H1 (cell line): ENCODE data around the gene CRK. TPM values are rescaled to one million over a fixed set of nuclear protein-coding genes. Genes with fewer than 3 reads are reported as not detected.

ENCODE experiments used
- CTCF ChIA-PET: fragments of 300-600 bp; sonication (Branson Sonifier 250); formaldehyde crosslinking; loops from one replicate; lab custom pipeline; 2021; ENCODE audit not compliant: partially characterized antibody; lab: Charles Lee
- POLR2A ChIA-PET: fragments of 300-600 bp; sonication (Branson Sonifier 250); formaldehyde crosslinking; loops from one replicate; lab custom pipeline; 2021; ENCODE audit warnings: inconsistent platforms; ENCODE audit not compliant: partially characterized antibody; lab: Charles Lee
- DNase-seq, 2 experiments: peaks; one replicate each; pipeline versions ENCODE4 v3.0.0 to v3.0.0-alpha.2; 2010 to 2022; ENCODE audit warnings: low spot score in 2 of 2, low read depth in 1 of 2, mixed read lengths in 1 of 2
- FAIRE-seq: peaks from 2 replicates; lab custom pipeline; 2011; peaks lifted over from hg19 to GRCh38; lab: Jason Lieb, UNC
- H2AFZ ChIP-seq: 2 replicates; pipeline ENCODE4 v1.8.1; 2012; ENCODE audit warnings: low read length, inconsistent platforms
- H2AK5ac ChIP-seq: 2 replicates; pipeline ENCODE4 v1.6.1; 2013; ENCODE audit warnings: low read depth, low read length
- H2BK120ac ChIP-seq: replicated peaks from 2 replicates; pipeline ENCODE3; 2013; ENCODE audit warnings: low read depth, low read length, inconsistent platforms
- H2BK12ac ChIP-seq: 2 replicates; pipeline ENCODE4 v1.6.1; 2013; ENCODE audit warnings: low read depth, low read length
- H2BK15ac ChIP-seq: 2 replicates; pipeline ENCODE4 v1.6.1; 2013; ENCODE audit warnings: low read length
- H2BK20ac ChIP-seq: 2 replicates; pipeline ENCODE4 v1.6.1; 2013; ENCODE audit warnings: low read length
- H2BK5ac ChIP-seq: 2 replicates; pipeline ENCODE4 v1.6.1; 2013; ENCODE audit warnings: low read depth, low read length
- H3K14ac ChIP-seq: 2 replicates; pipeline ENCODE4 v1.6.1; 2013; ENCODE audit warnings: inconsistent platforms; ENCODE audit not compliant: insufficient read length
- H3K18ac ChIP-seq: 2 replicates; pipeline ENCODE4 v1.6.1; 2013; ENCODE audit warnings: low read length; ENCODE audit errors: extremely low read depth
- H3K23ac ChIP-seq: 2 replicates; pipeline ENCODE4 v1.6.1; 2013; ENCODE audit warnings: inconsistent platforms; ENCODE audit not compliant: insufficient read length
- H3K23me2 ChIP-seq: 2 replicates; pipeline ENCODE4 v1.6.1; 2013; ENCODE audit warnings: low read depth, low read length
- H3K27ac ChIP-seq: 2 replicates; pipeline ENCODE4 v1.6.1; 2011; ENCODE audit warnings: low read depth, low read length, inconsistent platforms
- H3K27me3 ChIP-seq, 4 experiments: replicated peaks in 1 of 4; 1 replicate in 1 of 4; 2 replicates in 3 of 4; pipeline versions ENCODE4 v1.6.1 to v1.8.1; 2011 to 2013; ENCODE audit warnings: low read length in 3 of 4, mild to moderate bottlenecking in 3 of 4, inconsistent platforms in 2 of 4, mixed read lengths in 2 of 4, moderate library complexity in 1 of 4; ENCODE audit not compliant: control insufficient read depth in 3 of 4, insufficient read depth in 3 of 4; ENCODE audit errors: extremely low read depth in 1 of 4
- H3K36me3 ChIP-seq, 4 experiments: 2 replicates each; pipeline versions ENCODE4 v1.6.1 to v1.8.1; 2011 to 2013; ENCODE audit warnings: mild to moderate bottlenecking in 4 of 4, low read length in 3 of 4, moderate library complexity in 2 of 4, control low read depth in 1 of 4, inconsistent platforms in 1 of 4; ENCODE audit not compliant: insufficient read depth in 4 of 4, control insufficient read depth in 2 of 4
- H3K4ac ChIP-seq: replicated peaks from 2 replicates; pipeline ENCODE3; 2013; ENCODE audit warnings: low read length, low read depth, mixed read lengths, inconsistent platforms; ENCODE audit not compliant: insufficient read length
- H3K4me1 ChIP-seq, 4 experiments: replicated peaks in 1 of 4; 1 replicate in 1 of 4; 2 replicates in 3 of 4; pipeline versions ENCODE4 v1.6.1 to v1.8.1; 2011 to 2013; ENCODE audit warnings: low read length in 3 of 4, inconsistent platforms in 2 of 4, mixed read lengths in 1 of 4; ENCODE audit not compliant: insufficient read depth in 4 of 4, control insufficient read depth in 3 of 4
- H3K4me2 ChIP-seq, 2 experiments: 2 replicates each; pipeline versions ENCODE4 v1.6.1 to v1.8.1; 2011 to 2013; ENCODE audit warnings: low read depth in 2 of 2, low read length in 2 of 2, control low read depth in 1 of 2, inconsistent platforms in 1 of 2, mild to moderate bottlenecking in 1 of 2; ENCODE audit not compliant: insufficient read depth in 1 of 2
- H3K4me3 ChIP-seq, 4 experiments: fragments of 200-600, 300-600 bp in 1 of 4; sonication (generic), shearing (Covaris generic), sonication (Bioruptor Twin) in 1 of 4; 2 replicates each; pipeline versions ENCODE4 v1.5.1 to v1.8.1; 2011 to 2016; ENCODE audit warnings: low read length in 4 of 4, low read depth in 3 of 4, control low read depth in 2 of 4, inconsistent platforms in 2 of 4, mild to moderate bottlenecking in 2 of 4, mixed read lengths in 1 of 4, moderate library complexity in 1 of 4; ENCODE audit not compliant: insufficient read depth in 2 of 4; ENCODE audit errors: extremely low read depth in 1 of 4
- H3K56ac ChIP-seq: replicated peaks from 2 replicates; pipeline ENCODE3; 2013; ENCODE audit warnings: low read depth, mild to moderate bottlenecking, mixed read lengths, low read length, inconsistent platforms; ENCODE audit not compliant: insufficient read length
- H3K79me1 ChIP-seq: 2 replicates; pipeline ENCODE4 v1.6.1; 2013; ENCODE audit warnings: low read depth, low read length, control low read depth
- H3K79me2 ChIP-seq, 2 experiments: 2 replicates each; pipeline versions ENCODE4 v1.6.1 to v1.8.1; 2012 to 2013; ENCODE audit warnings: low read length in 2 of 2, mild to moderate bottlenecking in 2 of 2, inconsistent platforms in 1 of 2; ENCODE audit not compliant: insufficient read depth in 2 of 2, control insufficient read depth in 1 of 2
- H3K9ac ChIP-seq, 4 experiments: replicated peaks in 1 of 4; 1 replicate in 1 of 4; 2 replicates in 3 of 4; pipeline versions ENCODE4 v1.6.1 to v1.8.1; 2011 to 2013; ENCODE audit warnings: low read depth in 3 of 4, low read length in 3 of 4, control low read depth in 2 of 4, mild to moderate bottlenecking in 2 of 4, moderate library complexity in 2 of 4, inconsistent platforms in 1 of 4; ENCODE audit errors: extremely low read depth in 1 of 4
- H3K9me3 ChIP-seq, 2 experiments: 2 replicates each; pipeline versions ENCODE4 v1.6.1 to v1.8.1; 2012 to 2013; ENCODE audit warnings: mild to moderate bottlenecking in 2 of 2, moderate library complexity in 2 of 2, control low read depth in 1 of 2, inconsistent platforms in 1 of 2, low read depth in 1 of 2, low read length in 1 of 2, mixed read lengths in 1 of 2; ENCODE audit not compliant: insufficient read depth in 2 of 2
- H4K20me1 ChIP-seq, 2 experiments: replicated peaks in 1 of 2; 2 replicates each; pipeline versions ENCODE3 to v1.8.1; 2011 to 2013; ENCODE audit warnings: inconsistent platforms in 2 of 2, low read length in 2 of 2, mild to moderate bottlenecking in 1 of 2; ENCODE audit not compliant: insufficient read depth in 2 of 2, control insufficient read depth in 1 of 2
- H4K5ac ChIP-seq: 2 replicates; pipeline ENCODE4 v1.6.1; 2013; ENCODE audit warnings: low read length, low read depth, mixed read lengths, inconsistent platforms; ENCODE audit not compliant: insufficient read length
- H4K8ac ChIP-seq: 2 replicates; pipeline ENCODE4 v1.8.0; 2013; ENCODE audit warnings: mild to moderate bottlenecking, moderate library complexity, low read length, inconsistent platforms; ENCODE audit not compliant: insufficient read depth; ENCODE audit errors: extremely low read depth
- H4K91ac ChIP-seq: replicated peaks from 2 replicates; pipeline ENCODE3; 2013; ENCODE audit warnings: low read length, mixed read lengths, inconsistent platforms; ENCODE audit not compliant: insufficient read length
- CEBPB ChIP-seq: IDR thresholded peaks from 2 replicates; pipeline ENCODE4 v1.6.1; 2012; ENCODE audit warnings: low read depth, low read length
- HDAC6 ChIP-seq: IDR thresholded peaks from one replicate; pipeline ENCODE4 v1.7.1; 2012; ENCODE audit warnings: low read depth, mild to moderate bottlenecking, inconsistent platforms, low read length, moderate library complexity
- KDM5A ChIP-seq: fragments of 200-600 bp; IDR thresholded peaks from 2 replicates; pipeline ENCODE4 v1.7.1; 2012; ENCODE audit warnings: mild to moderate bottlenecking, low read length, inconsistent platforms, mixed read lengths
- NANOG ChIP-seq: IDR thresholded peaks from 2 replicates; pipeline ENCODE4 v1.6.1; 2011; ENCODE audit warnings: low read length, low read depth, mild to moderate bottlenecking, inconsistent platforms; ENCODE audit not compliant: insufficient read depth, poor library complexity, severe bottlenecking
- POLR2AphosphoS5 ChIP-seq: IDR thresholded peaks from 2 replicates; pipeline ENCODE4 v1.6.1; 2011; ENCODE audit warnings: low read depth, low read length
- RNF2 ChIP-seq: fragments of 200-900, 300-1000 bp; sonication (generic); IDR thresholded peaks from 2 replicates; pipeline ENCODE4 v1.7.1; 2016; ENCODE audit warnings: borderline replicate concordance, low read depth, mild to moderate bottlenecking, antibody characterized with exemption, low read length; ENCODE audit not compliant: poor library complexity, severe bottlenecking; ENCODE audit errors: missing control alignments
- SIX5 ChIP-seq: IDR thresholded peaks from 2 replicates; pipeline ENCODE4 v1.6.1; 2011; ENCODE audit warnings: mild to moderate bottlenecking, low read depth, low read length
- SP1 ChIP-seq: IDR thresholded peaks from 2 replicates; pipeline ENCODE4 v1.6.1; 2011; ENCODE audit warnings: low read depth, low read length
- SP2 ChIP-seq: IDR thresholded peaks from 2 replicates; pipeline ENCODE4 v1.6.1; 2012; ENCODE audit warnings: mild to moderate bottlenecking, low read length, inconsistent platforms
- TCF12 ChIP-seq: IDR thresholded peaks from 2 replicates; pipeline ENCODE4 v1.6.1; 2011; ENCODE audit warnings: low read depth, mild to moderate bottlenecking, low read length
- TEAD4 ChIP-seq: IDR thresholded peaks from 2 replicates; pipeline ENCODE4 v1.6.1; 2012; ENCODE audit warnings: low read depth, low read length, inconsistent platforms, mixed read lengths
- WGBS, 2 experiments: shearing (Covaris generic) in 1 of 2; methylation state at CpG; one replicate each; pipeline versions ENCODE4 v1.1.6 to v1.1.7; 2013 to 2015; ENCODE audit warnings: low lambda C conversion rate in 2 of 2, mixed read lengths in 2 of 2, inconsistent platforms in 1 of 2, low coverage in 1 of 2, missing lambda C conversion rate in 1 of 2; ENCODE audit not compliant: insufficient replicate concordance in 2 of 2, insufficient coverage in 1 of 2, insufficient read length in 1 of 2; ENCODE audit errors: extremely low coverage in 1 of 2, missing lambda C conversion rate in 1 of 2; 5-methylcytosine and 5-hydroxymethylcytosine counted together
- polyA plus RNA-seq, 7 experiments: library from polyadenylated mRNA; depleted of rRNA in 3 of 7; stranded (reverse) in 5 of 7; unstranded in 2 of 7; fragments of >200 nt in 5 of 7; fragments of 200-250 nt in 2 of 7; gene quantifications; 1 replicate in 5 of 7; 2 replicates in 1 of 7; 4 replicates in 1 of 7; pipeline versions ENCODE4 v1.2.1 to v1.2.3, GENCODE V29; 2011 to 2013; ENCODE audit warnings: missing spikeins in 2 of 7, mixed read lengths in 2 of 7
- total RNA-seq: library from RNA; stranded (reverse); fragmentation: NEBNext Ultra II Directional; extraction: Animal tissue kit (Norgen Biotek cat#: 25700); gene quantifications from 2 replicates; pipeline ENCODE4 v1.2.1, GENCODE V29; 2021
- TF ChIP-seq, protein P1 (sequence below): IDR thresholded peaks from 2 replicates; pipeline ENCODE4 v1.6.1; 2011; ENCODE audit warnings: low read length, improper control_type of control experiment

CRK gene
- total and polyA plus RNA-seq, 2 of the 8 experiments (the other 6 are each of a cell fraction or from before 2014, with no cell fraction given) = 32.8 to 57.1 TPM

DNA sequence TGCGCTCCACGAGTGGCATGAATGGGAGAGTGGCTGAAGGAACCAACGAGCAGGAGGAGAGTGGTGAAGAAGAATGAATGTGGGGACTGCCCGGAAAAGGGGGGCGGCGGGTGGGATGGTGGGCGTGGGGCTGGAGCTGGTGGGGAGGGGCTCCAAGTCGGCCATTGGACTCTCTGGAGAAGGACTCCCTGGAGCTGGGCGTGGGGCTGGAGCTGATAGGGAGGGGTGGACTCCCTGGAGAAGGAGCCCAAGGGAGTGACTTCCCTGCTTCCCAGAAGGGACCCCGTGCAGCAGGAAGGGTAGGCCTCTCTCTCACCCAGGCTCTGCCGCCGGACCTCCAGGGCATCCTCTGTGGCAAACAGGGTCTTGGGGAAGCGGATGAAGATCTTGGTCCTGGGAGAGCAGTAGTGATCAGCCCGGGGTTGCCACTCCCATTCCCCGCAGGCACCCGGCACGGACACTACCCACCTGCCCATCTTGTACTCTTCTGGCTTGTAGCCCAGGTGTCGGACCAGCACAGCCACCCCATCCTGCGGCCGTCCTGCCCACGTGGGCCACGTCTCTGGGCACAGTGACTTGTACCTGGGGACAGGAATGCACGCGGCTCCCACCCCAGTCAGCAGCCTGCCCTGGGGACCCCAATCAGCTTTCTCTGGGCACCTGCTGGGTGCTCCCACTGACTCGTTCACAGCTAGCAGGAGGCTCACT is 14.9 kb upstream of the CRK start:
- Histone ChIP-seq H3K27me3 (no peaks in the 10 kb centered on the region), H3K4ac (no peak overlapping the region), H2BK5ac (no peak overlapping the region), H3K79me1 (no peaks in the 10 kb centered on the region; the same call in 1 of the 2 replicates), H2BK15ac (no peak overlapping the region), H2AK5ac (no peak overlapping the region), H4K20me1 (peaks cover 3 to 5% of the 10 kb centered on the region in 2 experiments), H3K4me3 (no peak overlapping the region), H3K79me2 (no peaks in the 10 kb centered on the region), H3K23me2 (no peaks in the 10 kb centered on the region), H2BK120ac (no peak overlapping the region), H2BK20ac (no peak overlapping the region), H3K14ac (no peak overlapping the region), H3K23ac (no peak overlapping the region), H2BK12ac (no peak overlapping the region), H3K9me3 (no peaks in the 10 kb centered on the region; a peak in 1 of 4 replicates), H3K36me3 (peaks cover 6 to 43% (median 25%) of the 10 kb centered on the region in 4 experiments; a peak in 7 of 8 replicates), H3K27ac (no peak overlapping the region), H3K9ac (no peak overlapping the region), H3K4me1 (no peaks in the 10 kb centered on the region; a peak in 1 of 7 replicates), H4K91ac (no peak overlapping the region), H3K4me2 (no peak overlapping the region), H3K56ac (no peak overlapping the region), H3K18ac (no peak overlapping the region), H2AFZ (no peak overlapping the region), H4K8ac (no peak overlapping the region), H4K5ac (no peak overlapping the region)
- 90% methylated on average over 19 of the region's 25 CpGs; no CpG with 5 or more reads in 1 of the 2 experiments for WGBS, 2 experiments
- no peak for DNase-seq
- POLR2A ChIA-PET = interaction anchor here (0.9 to 1.9 kb wide), 6 partner anchors 11 to 21 kb away, joined by 3 to 6 read pairs (median 5); partner anchors contain the start of gene MYO1C
- CTCF ChIA-PET = interaction anchor here (0.6 to 1.2 kb wide), 2 partner anchors 102 to 106 kb away, joined by 3 to 5 read pairs; no protein-coding TSS in a partner anchor
- no peak for FAIRE-seq
- no peak for TF ChIP-seq TEAD4
- TF ChIP-seq SIX5 = no peak
- TF ChIP-seq SP1 = no peak
- TF ChIP-seq KDM5A = no peak
- no peak for TF ChIP-seq SP2
- no peak for TF ChIP-seq CEBPB
- TF ChIP-seq NANOG = no peak
- TF ChIP-seq, protein P1, sequence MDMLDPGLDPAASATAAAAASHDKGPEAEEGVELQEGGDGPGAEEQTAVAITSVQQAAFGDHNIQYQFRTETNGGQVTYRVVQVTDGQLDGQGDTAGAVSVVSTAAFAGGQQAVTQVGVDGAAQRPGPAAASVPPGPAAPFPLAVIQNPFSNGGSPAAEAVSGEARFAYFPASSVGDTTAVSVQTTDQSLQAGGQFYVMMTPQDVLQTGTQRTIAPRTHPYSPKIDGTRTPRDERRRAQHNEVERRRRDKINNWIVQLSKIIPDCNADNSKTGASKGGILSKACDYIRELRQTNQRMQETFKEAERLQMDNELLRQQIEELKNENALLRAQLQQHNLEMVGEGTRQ = no peak
- TF ChIP-seq POLR2AphosphoS5 = no peak
- no peak for TF ChIP-seq RNF2
- no peak for TF ChIP-seq TCF12
- TF ChIP-seq HDAC6 = no peak
